K562 (cell line): ENCODE results near the gene SEC14L2. TPM values are rescaled to one million over a fixed set of nuclear protein-coding genes. Genes with fewer than 3 reads are reported as not detected.

Source experiments
- BACH1 ChIP-seq: fragments of 200-800 bp; sonication (Bioruptor generic); IDR thresholded peaks from 2 replicates; pipeline ENCODE4 v1.6.1; 2016; ENCODE audit warnings: missing genetic modification characterization, missing compliant biosample characterization
- BRD4 ChIP-seq: fragments of 200-600 bp; sonication (generic); IDR thresholded peaks from 2 replicates; pipeline ENCODE4 v1.6.1; 2017; ENCODE audit warnings: inconsistent platforms
- DMBX1 ChIP-seq: fragments of 250-450 bp; sonication (Bioruptor Pico); IDR thresholded peaks from 2 replicates; pipeline ENCODE4 v1.8.0; 2022; ENCODE audit warnings: inconsistent platforms, mild to moderate bottlenecking, moderate library complexity, borderline replicate concordance
- ELF2 ChIP-seq: fragments of 250-450 bp; sonication (Bioruptor Pico); IDR thresholded peaks from 2 replicates; pipeline ENCODE4 v1.5.0; 2021; ENCODE audit warnings: mild to moderate bottlenecking
- MTF1 ChIP-seq: fragments of 250-450 bp; sonication (Bioruptor Pico); IDR thresholded peaks from 2 replicates; pipeline ENCODE4 v1.9.0; 2021; ENCODE audit warnings: moderate library complexity, mild to moderate bottlenecking, inconsistent platforms, borderline replicate concordance
- PRPF4 ChIP-seq: fragments of 200-400 bp; formaldehyde crosslinking; IDR thresholded peaks from one replicate; pipeline ENCODE4 v1.6.1; 2017; ENCODE audit warnings: low read length, low read depth, mild to moderate bottlenecking; ENCODE audit not compliant: insufficient read depth, poor library complexity, severe bottlenecking
- PTRF ChIP-seq: fragments of 450-650 bp; IDR thresholded peaks from 2 replicates; pipeline ENCODE4 v1.6.1; 2016; ENCODE audit warnings: mild to moderate bottlenecking, missing genetic modification characterization, missing compliant biosample characterization
- SNRNP70 ChIP-seq: fragments of 200-400 bp; formaldehyde crosslinking; optimal IDR thresholded peaks from 2 replicates; pipeline ENCODE3; 2017; ENCODE audit warnings: low read depth, low read length
- TAF7 ChIP-seq: fragments of 450-650 bp; IDR thresholded peaks from 2 replicates; pipeline ENCODE4 v1.6.1; 2016; ENCODE audit warnings: missing genetic modification characterization, missing compliant biosample characterization
- XRCC5 ChIP-seq: fragments of 200-400 bp; formaldehyde crosslinking; IDR thresholded peaks from 2 replicates; pipeline ENCODE4 v1.6.1; 2017; ENCODE audit warnings: low read depth, mild to moderate bottlenecking, low read length
- ZNF146 ChIP-seq: IDR thresholded peaks from one replicate; pipeline ENCODE4 v1.6.1; 2018; ENCODE audit warnings: missing compliant biosample characterization; ENCODE audit not compliant: unreplicated experiment
- polyA plus RNA-seq, 8 experiments: library from polyadenylated mRNA; depleted of rRNA in 4 of 8; stranded (reverse) in 5 of 8; unstranded in 3 of 8; fragments of >200 nt; fragmentation: Nextera tagmentation in 2 of 8; fragmentation: Illumina TruSeq in 1 of 8; extraction: Ambion mirVana in 2 of 8; extraction: Trizol in 1 of 8; gene quantifications; 2 replicates each; pipeline versions ENCODE4 v1.2.1 to v1.2.3, GENCODE V29; 2011 to 2014; ENCODE audit warnings: inconsistent platforms in 1 of 8, missing spikeins in 1 of 8
- total RNA-seq, 7 experiments: library from RNA; depleted of rRNA in 6 of 7; stranded (reverse); fragments of >200 nt in 6 of 7; fragmentation: Illumina TruSeq in 2 of 7; extraction: Trizol in 2 of 7; gene quantifications; 2 replicates each; pipeline versions ENCODE4 v1.2.1 to v1.2.3, GENCODE V29; 2011 to 2021; ENCODE audit warnings: low replicate concordance in 1 of 7
- TF ChIP-seq, protein P1 (sequence below): sonication (generic); formaldehyde crosslinking; IDR thresholded peaks from 2 replicates; pipeline ENCODE4 v1.8.0; 2022; ENCODE audit warnings: missing genetic modification reagents, mild to moderate bottlenecking, moderate library complexity, borderline replicate concordance
- TF ChIP-seq, protein P2 (sequence below): fragments of 450-650 bp; formaldehyde crosslinking; IDR thresholded peaks from 2 replicates; pipeline ENCODE4 v1.4.0; 2020; ENCODE audit warnings: mild to moderate bottlenecking, mixed read lengths
- TF ChIP-seq, protein P3 (sequence below): IDR thresholded peaks from 2 replicates; pipeline ENCODE4 v1.6.1; 2014; ENCODE audit warnings: antibody characterized with exemption
- TF ChIP-seq, protein P4 (sequence below): fragments of 450-650 bp; IDR thresholded peaks from 2 replicates; pipeline ENCODE4 v1.6.1; 2017; ENCODE audit warnings: antibody characterized with exemption, mild to moderate bottlenecking
- TF ChIP-seq, protein P5 (sequence below): sonication (generic); formaldehyde crosslinking; IDR thresholded peaks from 2 replicates; pipeline ENCODE4 v1.8.0; 2022; ENCODE audit warnings: mild to moderate bottlenecking, missing genetic modification reagents
- TF ChIP-seq, protein P6 (sequence below): sonication (generic); formaldehyde crosslinking; IDR thresholded peaks from 2 replicates; pipeline ENCODE4 v1.8.0; 2022; ENCODE audit warnings: mild to moderate bottlenecking, missing genetic modification reagents

Gene SEC14L2
- total and polyA plus RNA-seq, 9 of the 15 experiments (the other 6 are each of a cell fraction or from before 2014, with no cell fraction given): 0.03 to 0.17 (median 0.10) TPM

DNA sequence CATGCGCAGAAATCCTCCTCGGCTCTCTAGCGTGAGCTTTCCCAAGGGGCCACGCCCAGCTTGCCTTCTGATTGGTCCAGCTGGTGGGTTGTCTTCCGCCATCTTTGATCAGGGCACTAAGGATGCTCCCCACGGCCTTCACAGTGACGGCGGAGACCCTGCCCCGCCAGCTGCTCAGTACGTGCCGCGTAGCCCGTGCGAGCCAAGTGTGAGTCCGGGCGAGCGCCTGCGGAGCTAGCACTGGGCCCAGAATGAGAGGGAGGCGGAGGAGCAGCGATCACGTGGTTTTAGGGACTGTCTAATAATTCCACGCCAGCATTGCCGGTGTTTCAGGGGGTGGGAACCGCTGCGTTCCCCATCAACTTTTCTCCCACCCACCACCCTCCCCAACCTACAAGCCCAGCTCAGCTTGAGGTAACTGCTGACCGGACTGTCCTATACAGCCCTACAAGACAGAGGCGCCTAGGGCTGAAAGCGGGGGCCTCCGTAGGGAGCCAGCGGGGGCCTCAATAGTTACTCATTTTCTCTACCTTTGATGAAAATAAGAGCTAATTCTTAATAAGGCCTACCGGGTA lies 27.2 kb downstream of the SEC14L2 start (continued):
- TF ChIP-seq, protein P1, sequence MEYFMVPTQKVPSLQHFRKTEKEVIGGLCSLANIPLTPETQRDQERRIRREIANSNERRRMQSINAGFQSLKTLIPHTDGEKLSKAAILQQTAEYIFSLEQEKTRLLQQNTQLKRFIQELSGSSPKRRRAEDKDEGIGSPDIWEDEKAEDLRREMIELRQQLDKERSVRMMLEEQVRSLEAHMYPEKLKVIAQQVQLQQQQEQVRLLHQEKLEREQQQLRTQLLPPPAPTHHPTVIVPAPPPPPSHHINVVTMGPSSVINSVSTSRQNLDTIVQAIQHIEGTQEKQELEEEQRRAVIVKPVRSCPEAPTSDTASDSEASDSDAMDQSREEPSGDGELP (CRISPR knock-in tag): peak; percentile 100
- TF ChIP-seq DMBX1 (CRISPR knock-in tag) (no peak), PRPF4 (no peak), PTRF (tag) (no peak), MTF1 (CRISPR knock-in tag) (no peak), XRCC5 (no peak; the same call in 1 of the 2 replicates), TAF7 (tag) (no peak), SNRNP70 (no peak), ELF2 (no peak), BACH1 (no peak; the same call in 1 of the 2 replicates), ZNF146 (CRISPR knock-in tag) (no peak), BRD4 (no peak)
- TF ChIP-seq, protein P2, sequence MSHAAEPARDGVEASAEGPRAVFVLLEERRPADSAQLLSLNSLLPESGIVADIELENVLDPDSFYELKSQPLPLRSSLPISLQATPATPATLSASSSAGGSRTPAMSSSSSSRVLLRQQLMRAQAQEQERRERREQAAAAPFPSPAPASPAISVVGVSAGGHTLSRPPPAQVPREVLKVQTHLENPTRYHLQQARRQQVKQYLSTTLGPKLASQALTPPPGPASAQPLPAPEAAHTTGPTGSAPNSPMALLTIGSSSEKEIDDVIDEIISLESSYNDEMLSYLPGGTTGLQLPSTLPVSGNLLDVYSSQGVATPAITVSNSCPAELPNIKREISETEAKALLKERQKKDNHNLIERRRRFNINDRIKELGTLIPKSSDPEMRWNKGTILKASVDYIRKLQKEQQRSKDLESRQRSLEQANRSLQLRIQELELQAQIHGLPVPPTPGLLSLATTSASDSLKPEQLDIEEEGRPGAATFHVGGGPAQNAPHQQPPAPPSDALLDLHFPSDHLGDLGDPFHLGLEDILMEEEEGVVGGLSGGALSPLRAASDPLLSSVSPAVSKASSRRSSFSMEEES: peak; percentile 98
- TF ChIP-seq, protein P3, sequence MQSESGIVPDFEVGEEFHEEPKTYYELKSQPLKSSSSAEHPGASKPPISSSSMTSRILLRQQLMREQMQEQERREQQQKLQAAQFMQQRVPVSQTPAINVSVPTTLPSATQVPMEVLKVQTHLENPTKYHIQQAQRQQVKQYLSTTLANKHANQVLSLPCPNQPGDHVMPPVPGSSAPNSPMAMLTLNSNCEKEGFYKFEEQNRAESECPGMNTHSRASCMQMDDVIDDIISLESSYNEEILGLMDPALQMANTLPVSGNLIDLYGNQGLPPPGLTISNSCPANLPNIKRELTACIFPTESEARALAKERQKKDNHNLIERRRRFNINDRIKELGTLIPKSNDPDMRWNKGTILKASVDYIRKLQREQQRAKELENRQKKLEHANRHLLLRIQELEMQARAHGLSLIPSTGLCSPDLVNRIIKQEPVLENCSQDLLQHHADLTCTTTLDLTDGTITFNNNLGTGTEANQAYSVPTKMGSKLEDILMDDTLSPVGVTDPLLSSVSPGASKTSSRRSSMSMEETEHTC: 0 out of 2 replicates have a peak, but pooled peaks have one; percentile 42
- TF ChIP-seq, protein P4, sequence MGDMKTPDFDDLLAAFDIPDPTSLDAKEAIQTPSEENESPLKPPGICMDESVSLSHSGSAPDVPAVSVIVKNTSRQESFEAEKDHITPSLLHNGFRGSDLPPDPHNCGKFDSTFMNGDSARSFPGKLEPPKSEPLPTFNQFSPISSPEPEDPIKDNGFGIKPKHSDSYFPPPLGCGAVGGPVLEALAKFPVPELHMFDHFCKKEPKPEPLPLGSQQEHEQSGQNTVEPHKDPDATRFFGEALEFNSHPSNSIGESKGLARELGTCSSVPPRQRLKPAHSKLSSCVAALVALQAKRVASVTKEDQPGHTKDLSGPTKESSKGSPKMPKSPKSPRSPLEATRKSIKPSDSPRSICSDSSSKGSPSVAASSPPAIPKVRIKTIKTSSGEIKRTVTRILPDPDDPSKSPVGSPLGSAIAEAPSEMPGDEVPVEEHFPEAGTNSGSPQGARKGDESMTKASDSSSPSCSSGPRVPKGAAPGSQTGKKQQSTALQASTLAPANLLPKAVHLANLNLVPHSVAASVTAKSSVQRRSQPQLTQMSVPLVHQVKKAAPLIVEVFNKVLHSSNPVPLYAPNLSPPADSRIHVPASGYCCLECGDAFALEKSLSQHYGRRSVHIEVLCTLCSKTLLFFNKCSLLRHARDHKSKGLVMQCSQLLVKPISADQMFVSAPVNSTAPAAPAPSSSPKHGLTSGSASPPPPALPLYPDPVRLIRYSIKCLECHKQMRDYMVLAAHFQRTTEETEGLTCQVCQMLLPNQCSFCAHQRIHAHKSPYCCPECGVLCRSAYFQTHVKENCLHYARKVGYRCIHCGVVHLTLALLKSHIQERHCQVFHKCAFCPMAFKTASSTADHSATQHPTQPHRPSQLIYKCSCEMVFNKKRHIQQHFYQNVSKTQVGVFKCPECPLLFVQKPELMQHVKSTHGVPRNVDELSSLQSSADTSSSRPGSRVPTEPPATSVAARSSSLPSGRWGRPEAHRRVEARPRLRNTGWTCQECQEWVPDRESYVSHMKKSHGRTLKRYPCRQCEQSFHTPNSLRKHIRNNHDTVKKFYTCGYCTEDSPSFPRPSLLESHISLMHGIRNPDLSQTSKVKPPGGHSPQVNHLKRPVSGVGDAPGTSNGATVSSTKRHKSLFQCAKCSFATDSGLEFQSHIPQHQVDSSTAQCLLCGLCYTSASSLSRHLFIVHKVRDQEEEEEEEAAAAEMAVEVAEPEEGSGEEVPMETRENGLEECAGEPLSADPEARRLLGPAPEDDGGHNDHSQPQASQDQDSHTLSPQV: no peak
- TF ChIP-seq, protein P5, sequence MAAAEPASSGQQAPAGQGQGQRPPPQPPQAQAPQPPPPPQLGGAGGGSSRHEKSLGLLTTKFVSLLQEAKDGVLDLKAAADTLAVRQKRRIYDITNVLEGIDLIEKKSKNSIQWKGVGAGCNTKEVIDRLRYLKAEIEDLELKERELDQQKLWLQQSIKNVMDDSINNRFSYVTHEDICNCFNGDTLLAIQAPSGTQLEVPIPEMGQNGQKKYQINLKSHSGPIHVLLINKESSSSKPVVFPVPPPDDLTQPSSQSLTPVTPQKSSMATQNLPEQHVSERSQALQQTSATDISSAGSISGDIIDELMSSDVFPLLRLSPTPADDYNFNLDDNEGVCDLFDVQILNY (CRISPR knock-in tag): no peak
- TF ChIP-seq, protein P6, sequence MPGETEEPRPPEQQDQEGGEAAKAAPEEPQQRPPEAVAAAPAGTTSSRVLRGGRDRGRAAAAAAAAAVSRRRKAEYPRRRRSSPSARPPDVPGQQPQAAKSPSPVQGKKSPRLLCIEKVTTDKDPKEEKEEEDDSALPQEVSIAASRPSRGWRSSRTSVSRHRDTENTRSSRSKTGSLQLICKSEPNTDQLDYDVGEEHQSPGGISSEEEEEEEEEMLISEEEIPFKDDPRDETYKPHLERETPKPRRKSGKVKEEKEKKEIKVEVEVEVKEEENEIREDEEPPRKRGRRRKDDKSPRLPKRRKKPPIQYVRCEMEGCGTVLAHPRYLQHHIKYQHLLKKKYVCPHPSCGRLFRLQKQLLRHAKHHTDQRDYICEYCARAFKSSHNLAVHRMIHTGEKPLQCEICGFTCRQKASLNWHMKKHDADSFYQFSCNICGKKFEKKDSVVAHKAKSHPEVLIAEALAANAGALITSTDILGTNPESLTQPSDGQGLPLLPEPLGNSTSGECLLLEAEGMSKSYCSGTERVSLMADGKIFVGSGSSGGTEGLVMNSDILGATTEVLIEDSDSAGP (CRISPR knock-in tag): 0 out of 2 replicates have a peak, but pooled peaks have one; percentile 34
